ENCODE data around the gene BANF2.

DNA sequence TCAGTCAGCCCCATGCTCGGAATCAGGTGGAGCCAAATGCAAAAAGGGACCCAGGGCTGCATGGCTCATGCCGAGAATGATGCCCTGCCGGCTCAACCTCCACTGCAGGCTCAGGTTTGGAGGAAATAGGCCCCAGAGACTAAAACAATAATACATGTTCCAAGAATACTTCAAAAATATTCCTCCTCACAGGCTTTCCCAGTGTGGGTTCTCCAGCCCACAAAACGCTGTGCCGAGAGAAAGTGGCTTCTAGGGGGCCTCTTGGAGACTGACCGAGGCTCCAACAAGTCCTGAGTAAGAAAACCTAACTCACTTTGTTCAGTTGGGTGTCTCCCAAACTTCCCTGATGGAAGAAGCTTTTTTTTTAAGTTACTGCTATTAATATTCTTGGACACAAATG, 73.9 kb downstream of the BANF2 start:
- TF ChIP-seq, protein P1, sequence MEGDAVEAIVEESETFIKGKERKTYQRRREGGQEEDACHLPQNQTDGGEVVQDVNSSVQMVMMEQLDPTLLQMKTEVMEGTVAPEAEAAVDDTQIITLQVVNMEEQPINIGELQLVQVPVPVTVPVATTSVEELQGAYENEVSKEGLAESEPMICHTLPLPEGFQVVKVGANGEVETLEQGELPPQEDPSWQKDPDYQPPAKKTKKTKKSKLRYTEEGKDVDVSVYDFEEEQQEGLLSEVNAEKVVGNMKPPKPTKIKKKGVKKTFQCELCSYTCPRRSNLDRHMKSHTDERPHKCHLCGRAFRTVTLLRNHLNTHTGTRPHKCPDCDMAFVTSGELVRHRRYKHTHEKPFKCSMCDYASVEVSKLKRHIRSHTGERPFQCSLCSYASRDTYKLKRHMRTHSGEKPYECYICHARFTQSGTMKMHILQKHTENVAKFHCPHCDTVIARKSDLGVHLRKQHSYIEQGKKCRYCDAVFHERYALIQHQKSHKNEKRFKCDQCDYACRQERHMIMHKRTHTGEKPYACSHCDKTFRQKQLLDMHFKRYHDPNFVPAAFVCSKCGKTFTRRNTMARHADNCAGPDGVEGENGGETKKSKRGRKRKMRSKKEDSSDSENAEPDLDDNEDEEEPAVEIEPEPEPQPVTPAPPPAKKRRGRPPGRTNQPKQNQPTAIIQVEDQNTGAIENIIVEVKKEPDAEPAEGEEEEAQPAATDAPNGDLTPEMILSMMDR (IDR thresholded peaks at IDR 0.05; ENCODE audit: low read depth, low read length, poor library complexity, severe bottlenecking), result no peak
- no peak for TF ChIP-seq EZH2phosphoT487 (IDR thresholded peaks at IDR 0.05; ENCODE audit: borderline replicate concordance, low read length)
